LoVo (cell line): ENCODE measurements around the gene FAM234B.

ENCODE experiments used
- DNase-seq: peaks from one replicate; pipeline ENCODE4 v3.0.0-alpha.2; 2016; ENCODE audit warnings: low spot score

Gene FAM234B

GRCh38 chr12:13093191-13093847 is 49.1 kb downstream of the FAM234B start:
- DNase-seq: no peak

GRCh38 chr12:13093848-13094220 is 49.7 kb downstream of the FAM234B start:
- DNase-seq: no peak

GRCh38 chr12:13094367-13094766 is 50.2 kb downstream of the FAM234B start:
- DNase-seq: peak; percentile 42

- DNase-seq: no peak
Measured at GRCh38 chr12:13095266-13095995, 51.2 kb downstream of the FAM234B start.

GRCh38 chr12:13097491-13098011 is 53.4 kb downstream of the FAM234B start:
- peak; percentile 52 for DNase-seq

- peak; percentile 64 for DNase-seq
Measured at GRCh38 chr12:13099066-13099843, 55.1 kb downstream of the FAM234B start.

GRCh38 chr12:13099844-13100604 is 55.8 kb downstream of the FAM234B start:
- DNase-seq: no peak

- DNase-seq: no peak
Measured at GRCh38 chr12:13100605-13100881, 56.4 kb downstream of the FAM234B start.

- peak; percentile 93 for DNase-seq
Measured at GRCh38 chr12:13100882-13101769, 56.9 kb downstream of the FAM234B start.

- DNase-seq: peak; percentile 92
Measured at GRCh38 chr12:13101821-13102375, 57.7 kb downstream of the FAM234B start.

- no peak for DNase-seq
Measured at GRCh38 chr12:13102461-13103195, 58.4 kb downstream of the FAM234B start.

- no peak for DNase-seq
Measured at GRCh38 chr12:13103391-13104033, 59.3 kb downstream of the FAM234B start, which contains the start of gene GSG1. Gene GSG1 (minus strand): TSS chr12:13103667. CDS start chr12:13103512, 155 bp downstream.

- DNase-seq: no peak
Measured at GRCh38 chr12:13104409-13104808, 60.2 kb downstream of the FAM234B start.

GRCh38 chr12:13105781-13106180 is 61.6 kb downstream of the FAM234B start:
- DNase-seq: no peak

GRCh38 chr12:13106666-13107065 is 62.5 kb downstream of the FAM234B start:
- no peak for DNase-seq

- DNase-seq: no peak
Measured at GRCh38 chr12:13112968-13113367, 68.8 kb downstream of the FAM234B start.

- no peak for DNase-seq
Measured at GRCh38 chr12:13114251-13115052, 70.3 kb downstream of the FAM234B start.

GRCh38 chr12:13116259-13116658 is 72.1 kb downstream of the FAM234B start:
- no peak for DNase-seq

GRCh38 chr12:13117029-13117428 is 72.8 kb downstream of the FAM234B start:
- no peak for DNase-seq
